Measurements from ENCODE around the gene PSMD11. TPM values are rescaled to one million over a fixed set of nuclear protein-coding genes. Genes with fewer than 3 reads are reported as not detected.
A peak's percentile ranks its signal among the peaks of the same experiment; 100 is the strongest.

Gene PSMD11
- total and polyA plus RNA-seq, 2 of the 13 experiments (the other 11 are each of a cell fraction or from before 2014, with no cell fraction given), result 69.8 to 152 TPM

- intact Hi-C loops (cut with micrococcal nuclease; ENCODE audit: unreplicated experiment) (no loop called here), in situ Hi-C loops (cut with HindIII; ENCODE audit: extremely low pct_ligation_motif_present, low pct_unique_long_range_greater_than_20kb) (no loop called here)
- Histone ChIP-seq H3K4me2 (ENCODE audit: low read depth, low read length) (peak overlapping the region; percentile 97), H3K4me3 (replicated peaks in 1 of 3; ENCODE audit: insufficient read depth in 1 of 3, low read depth in 2 of 3, low read length in 3 of 3) (peak overlapping the region; percentile 81 to 97 (median 88)), H3K9ac (ENCODE audit: insufficient read depth, low read depth, low read length) (peak overlapping the region; percentile 91), H3K9me3 (ENCODE audit: low read length) (no peaks in the 10 kb centered on the region), H4K20me1 (ENCODE audit: insufficient read depth, low read length) (peaks cover 15% of the 10 kb centered on the region), H3K4me1 (ENCODE audit: insufficient read depth, low read length) (peaks cover 53% of the 10 kb centered on the region), H3K27ac (ENCODE audit: extremely low read length, insufficient read depth, low read length) (peak overlapping the region; percentile 80), H2AFZ (ENCODE audit: low read length) (no peak overlapping the region), H3K36me3 (replicated peaks in 1 of 2; ENCODE audit: control insufficient read depth in 1 of 2, insufficient read depth in 2 of 2, low read length in 2 of 2) (peaks cover 2 to 21% of the 10 kb centered on the region in 2 experiments; a peak in 4 of 5 replicates), H3K79me2 (ENCODE audit: insufficient read depth, low read length) (peaks cover 48% of the 10 kb centered on the region), H3K27me3 (ENCODE audit: control insufficient read depth in 1 of 2, insufficient read depth in 2 of 2, low read length in 2 of 2) (no peaks in the 10 kb centered on the region)
- ATAC-seq (no peak), FAIRE-seq (no peak), DNase-seq (ENCODE audit: low spot score) (no peak)
- BruUV-seq (replicated peaks), result TSS peak; percentile 62
- TF ChIP-seq LCORL (IDR thresholded peaks at IDR 0.05) (no peak), LCORL (CRISPR knock-in tag; IDR thresholded peaks at IDR 0.05) (0 out of 2 replicates have a peak, but pooled peaks have one; percentile 3), ZNF292 (CRISPR knock-in tag; IDR thresholded peaks at IDR 0.05; ENCODE audit: borderline replicate concordance, low read depth) (no peak), ASH2L (IDR thresholded peaks at IDR 0.05; ENCODE audit: insufficient read length, low read depth, low read length) (peak; percentile 9)
- CTCF ChIA-PET (ENCODE audit: low intra/inter-chr PET ratio, low total read pairs), result interaction anchor here (1.5 kb wide), 1 partner anchor 16 kb away, joined by 4 read pairs; no protein-coding TSS in a partner anchor
- POLR2A ChIA-PET, result interaction anchor here (1.7 kb wide), 1 partner anchor 95 kb away, joined by 6 read pairs; no protein-coding TSS in a partner anchor
- WGBS (ENCODE audit: low lambda C conversion rate), result 10% methylated on average over 6 of the region's 6 CpGs
These were observed 1.2 kb downstream of the PSMD11 start for GRCh38 chr17:32445497-32445896.

GRCh38 chr17:32445971-32446370, 1.7 kb downstream of the PSMD11 start:
- WGBS (ENCODE audit: low lambda C conversion rate), result 41% methylated on average over 2 of the region's 2 CpGs

More at GRCh38 chr17:32445971-32446370, 1.7 kb downstream of the PSMD11 start:
- Histone ChIP-seq H3K36me3 (replicated peaks in 1 of 2; ENCODE audit: control insufficient read depth in 1 of 2, insufficient read depth in 2 of 2, low read length in 2 of 2) (peaks cover 4 to 25% of the 10 kb centered on the region in 2 experiments), H3K9me3 (ENCODE audit: low read length) (no peaks in the 10 kb centered on the region), H3K9ac (ENCODE audit: insufficient read depth, low read depth, low read length) (peak overlapping the region; percentile 91), H3K27ac (ENCODE audit: extremely low read length, insufficient read depth, low read length) (no peak overlapping the region), H2AFZ (ENCODE audit: low read length) (no peak overlapping the region), H3K4me1 (ENCODE audit: insufficient read depth, low read length) (peaks cover 48% of the 10 kb centered on the region), H4K20me1 (ENCODE audit: insufficient read depth, low read length) (peaks cover 15% of the 10 kb centered on the region), H3K79me2 (ENCODE audit: insufficient read depth, low read length) (peaks cover 51% of the 10 kb centered on the region), H3K4me3 (replicated peaks in 1 of 3; ENCODE audit: insufficient read depth in 1 of 3, low read depth in 2 of 3, low read length in 3 of 3) (peak overlapping the region; percentile 81 to 97 (median 88); a peak in 5 of 6 replicates), H3K27me3 (ENCODE audit: control insufficient read depth in 1 of 2, insufficient read depth in 2 of 2, low read length in 2 of 2) (no peaks in the 10 kb centered on the region), H3K4me2 (ENCODE audit: low read depth, low read length) (peak overlapping the region; percentile 97)
- intact Hi-C loops (cut with micrococcal nuclease; ENCODE audit: unreplicated experiment), result no loop called here
- no TSS peak for BruUV-seq (replicated peaks)
- TF ChIP-seq, protein P1, sequence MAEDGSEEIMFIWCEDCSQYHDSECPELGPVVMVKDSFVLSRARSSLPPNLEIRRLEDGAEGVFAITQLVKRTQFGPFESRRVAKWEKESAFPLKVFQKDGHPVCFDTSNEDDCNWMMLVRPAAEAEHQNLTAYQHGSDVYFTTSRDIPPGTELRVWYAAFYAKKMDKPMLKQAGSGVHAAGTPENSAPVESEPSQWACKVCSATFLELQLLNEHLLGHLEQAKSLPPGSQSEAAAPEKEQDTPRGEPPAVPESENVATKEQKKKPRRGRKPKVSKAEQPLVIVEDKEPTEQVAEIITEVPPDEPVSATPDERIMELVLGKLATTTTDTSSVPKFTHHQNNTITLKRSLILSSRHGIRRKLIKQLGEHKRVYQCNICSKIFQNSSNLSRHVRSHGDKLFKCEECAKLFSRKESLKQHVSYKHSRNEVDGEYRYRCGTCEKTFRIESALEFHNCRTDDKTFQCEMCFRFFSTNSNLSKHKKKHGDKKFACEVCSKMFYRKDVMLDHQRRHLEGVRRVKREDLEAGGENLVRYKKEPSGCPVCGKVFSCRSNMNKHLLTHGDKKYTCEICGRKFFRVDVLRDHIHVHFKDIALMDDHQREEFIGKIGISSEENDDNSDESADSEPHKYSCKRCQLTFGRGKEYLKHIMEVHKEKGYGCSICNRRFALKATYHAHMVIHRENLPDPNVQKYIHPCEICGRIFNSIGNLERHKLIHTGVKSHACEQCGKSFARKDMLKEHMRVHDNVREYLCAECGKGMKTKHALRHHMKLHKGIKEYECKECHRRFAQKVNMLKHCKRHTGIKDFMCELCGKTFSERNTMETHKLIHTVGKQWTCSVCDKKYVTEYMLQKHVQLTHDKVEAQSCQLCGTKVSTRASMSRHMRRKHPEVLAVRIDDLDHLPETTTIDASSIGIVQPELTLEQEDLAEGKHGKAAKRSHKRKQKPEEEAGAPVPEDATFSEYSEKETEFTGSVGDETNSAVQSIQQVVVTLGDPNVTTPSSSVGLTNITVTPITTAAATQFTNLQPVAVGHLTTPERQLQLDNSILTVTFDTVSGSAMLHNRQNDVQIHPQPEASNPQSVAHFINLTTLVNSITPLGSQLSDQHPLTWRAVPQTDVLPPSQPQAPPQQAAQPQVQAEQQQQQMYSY (CRISPR knock-in tag; IDR thresholded peaks at IDR 0.05), result no peak
- 0 out of 2 replicates have a peak, but pooled peaks have one; percentile 24 for TF ChIP-seq MAFF (IDR thresholded peaks at IDR 0.05; ENCODE audit: low read depth, low read length)
- TF ChIP-seq NFE2L2 (IDR thresholded peaks at IDR 0.05; ENCODE audit: low read length), result peak; percentile 84
- no peak for TF ChIP-seq STAT6 (CRISPR knock-in tag; IDR thresholded peaks at IDR 0.05; ENCODE audit: borderline replicate concordance)
- no peak for TF ChIP-seq ZBTB26 (CRISPR knock-in tag; IDR thresholded peaks at IDR 0.05; ENCODE audit: borderline replicate concordance)
- TF ChIP-seq MAFK (conservative IDR thresholded peaks at IDR 0.05 in 1 of 2, IDR thresholded peaks at IDR 0.05 in 1 of 2; ENCODE audit: low read length in 2 of 2), result 0 out of 4 replicates have a peak, but pooled peaks of 1 of the 2 experiments have one; percentile 44
- FAIRE-seq (peak; percentile 46), ATAC-seq (no peak), DNase-seq (ENCODE audit: low spot score) (no peak)
- in situ Hi-C loops (cut with HindIII; ENCODE audit: extremely low pct_ligation_motif_present, low pct_unique_long_range_greater_than_20kb), result no loop called here
- ChIA-PET CTCF (ENCODE audit: low intra/inter-chr PET ratio, low total read pairs) (no interaction called here), POLR2A (no interaction called here)
